ENCODE results near the gene PIP4K2B. TPM values are rescaled to one million over a fixed set of nuclear protein-coding genes. Genes with fewer than 3 reads are reported as not detected.
A peak's percentile ranks its signal among the peaks of the same experiment; 100 is the strongest.

PIP4K2B gene
- total and polyA plus RNA-seq, 2 of the 8 experiments (the other 6 are each of a cell fraction or from before 2014, with no cell fraction given), result 21.5 to 57.8 TPM

- no peak overlapping the region for H3K56ac ChIP-seq (replicated peaks; ENCODE audit: insufficient read length, low read depth, low read length)
- POLR2A ChIA-PET (ENCODE audit: partially characterized antibody), result interaction anchor here (0.9 to 3.7 kb wide), 11 partner anchors 8 to 133 kb away, joined by 3 to 29 read pairs (median 7); partner anchors contain the start of genes CISD3, MLLT6, PSMB3 and RPL23
- no peaks in the 10 kb centered on the region for H3K79me1 ChIP-seq (ENCODE audit: low read depth, low read length)
- H3K9me3 ChIP-seq (ENCODE audit: insufficient read depth in 2 of 2, low read depth in 1 of 2, low read length in 1 of 2), result no peaks in the 10 kb centered on the region
- no peak overlapping the region for H3K23ac ChIP-seq (ENCODE audit: insufficient read length)
- no peaks in the 10 kb centered on the region for H3K79me2 ChIP-seq (ENCODE audit: control insufficient read depth in 1 of 2, insufficient read depth in 2 of 2, low read length in 2 of 2)
- no peaks in the 10 kb centered on the region for H4K20me1 ChIP-seq (replicated peaks in 1 of 2; ENCODE audit: control insufficient read depth in 1 of 2, insufficient read depth in 2 of 2, low read length in 2 of 2)
- H2AK5ac ChIP-seq (ENCODE audit: low read depth, low read length), result no peak overlapping the region
- 55% methylated on average over 27 of the region's 39 CpGs; no CpG with 5 or more reads in 1 of the 2 experiments for WGBS, 2 experiments (ENCODE audit: extremely low coverage in 1 of 2, insufficient coverage in 1 of 2, insufficient read length in 1 of 2, insufficient replicate concordance in 2 of 2, low coverage in 1 of 2, low lambda C conversion rate in 2 of 2, missing lambda C conversion rate in 1 of 2)
- no peak overlapping the region; the same call in 1 of the 2 replicates for H4K8ac ChIP-seq (ENCODE audit: extremely low read depth, insufficient read depth, low read length)
- no peak for FAIRE-seq
- peaks cover 11 to 29% (median 16%) of the 10 kb centered on the region in 4 experiments for H3K4me1 ChIP-seq (replicated peaks in 1 of 4; ENCODE audit: control insufficient read depth in 3 of 4, insufficient read depth in 4 of 4, low read length in 3 of 4)
- H3K23me2 ChIP-seq (ENCODE audit: low read depth, low read length), result peaks cover 2% of the 10 kb centered on the region; the same call in 1 of the 2 replicates
- H3K27me3 ChIP-seq (replicated peaks in 1 of 4; ENCODE audit: control insufficient read depth in 3 of 4, extremely low read depth in 1 of 4, insufficient read depth in 3 of 4, low read length in 3 of 4), result peaks cover 0 to 10% (median 7%) of the 10 kb centered on the region in 4 experiments; a peak in 6 of 7 replicates
- peak overlapping the region; percentile 78; the same call in 1 of the 2 replicates for H2BK5ac ChIP-seq (ENCODE audit: low read depth, low read length)
- no peak overlapping the region; a peak in 1 of 7 replicates for H3K9ac ChIP-seq (replicated peaks in 1 of 4; ENCODE audit: extremely low read depth in 1 of 4, low read depth in 3 of 4, low read length in 3 of 4)
- CTCF ChIA-PET (ENCODE audit: partially characterized antibody), result interaction anchor here (0.8 to 7.9 kb wide), 10 partner anchors 11 to 1635 kb away, joined by 3 to 49 read pairs (median 4); partner anchors contain the start of gene MLLT6
- no peak overlapping the region for H3K27ac ChIP-seq (ENCODE audit: low read depth, low read length)
- H2AFZ ChIP-seq (ENCODE audit: low read length), result no peak overlapping the region
- peak overlapping the region; percentile 60; the same call in 1 of the 2 replicates for H2BK12ac ChIP-seq (ENCODE audit: low read depth, low read length)
- no peak overlapping the region for H4K91ac ChIP-seq (replicated peaks; ENCODE audit: insufficient read length, low read length)
- no peak overlapping the region for H4K5ac ChIP-seq (ENCODE audit: insufficient read length, low read depth, low read length)
- H3K18ac ChIP-seq (ENCODE audit: extremely low read depth, low read length), result no peak overlapping the region; the same call in none of the 2 replicates
- H2BK20ac ChIP-seq (ENCODE audit: low read length), result no peak overlapping the region
- H3K4ac ChIP-seq (replicated peaks; ENCODE audit: insufficient read length, low read depth, low read length), result no peak overlapping the region
- peak overlapping the region in 3 of 4 experiments; percentile 2 to 40 (median 17); a peak in 5 of 8 replicates for H3K4me3 ChIP-seq (ENCODE audit: extremely low read depth in 1 of 4, insufficient read depth in 2 of 4, low read depth in 3 of 4, low read length in 4 of 4)
- no peak overlapping the region for H2BK15ac ChIP-seq (ENCODE audit: low read length)
- H3K14ac ChIP-seq (ENCODE audit: insufficient read length), result no peak overlapping the region
- H3K4me2 ChIP-seq (ENCODE audit: insufficient read depth in 1 of 2, low read depth in 2 of 2, low read length in 2 of 2), result peak overlapping the region; percentile 57 to 73
- H3K36me3 ChIP-seq (ENCODE audit: control insufficient read depth in 2 of 4, insufficient read depth in 4 of 4, low read length in 3 of 4), result no peaks in the 10 kb centered on the region
- no peak overlapping the region for H2BK120ac ChIP-seq (replicated peaks; ENCODE audit: low read depth, low read length)
- TF ChIP-seq SP2 (IDR thresholded peaks at IDR 0.05; ENCODE audit: low read length) (no peak), MAX (IDR thresholded peaks at IDR 0.05) (peak; percentile 95), SAP30 (IDR thresholded peaks at IDR 0.05; ENCODE audit: insufficient read depth, insufficient replicate concordance, low read length) (no peak), E2F6 (IDR thresholded peaks at IDR 0.05) (peak; percentile 98), SP1 (IDR thresholded peaks at IDR 0.05; ENCODE audit: low read depth, low read length) (peak; percentile 59; the same call in 1 of the 2 replicates)
- peak; percentile 50 to 81 for DNase-seq (ENCODE audit: low read depth in 1 of 2, low spot score in 2 of 2)
These were observed 79.3 kb downstream of the PIP4K2B start for GRCh38 chr17:38719943-38720641.

All from H1 (cell line).